ENCODE measurements around the gene DNAJB8.

- TF ChIP-seq EZH2 (IDR thresholded peaks at IDR 0.05) (no peak), POLR2AphosphoS5 (IDR thresholded peaks at IDR 0.05; ENCODE audit: borderline replicate concordance, low read depth, low read length) (peak; percentile 37; the same call in 1 of the 2 replicates)
These were observed 26.2 kb upstream of the DNAJB8 start, which contains the start of gene GATA2 for GRCh38 chr3:128492671-128493569.
